ENCODE results near the gene CFAP46.

CFAP46 gene

GRCh38 chr10:132836248-132836831, 106.0 kb downstream of the CFAP46 start:
- Histone ChIP-seq H2AFZ (ENCODE audit: low read depth, low read length) (no peak overlapping the region), H3K27ac (ENCODE audit: low read length) (no peak overlapping the region), H3K4me3 (ENCODE audit: low read depth in 1 of 2, low read length in 2 of 2) (no peak overlapping the region), H3K27me3 (ENCODE audit: insufficient read depth, low read length, poor library complexity) (no peaks in the 10 kb centered on the region), H3K9me3 (ENCODE audit: insufficient read depth, low read length, severe bottlenecking) (no peaks in the 10 kb centered on the region), H3K79me2 (ENCODE audit: insufficient read depth, low read length) (no peaks in the 10 kb centered on the region), H3K9ac (ENCODE audit: low read depth, low read length) (no peak overlapping the region), H4K20me1 (ENCODE audit: insufficient read depth, low read length) (peaks cover 6% of the 10 kb centered on the region; the same call in 1 of the 2 replicates), H3K4me1 (ENCODE audit: insufficient read depth, low read length) (no peaks in the 10 kb centered on the region), H3K36me3 (ENCODE audit: insufficient read depth, low read length) (no peaks in the 10 kb centered on the region), H3K4me2 (ENCODE audit: insufficient read depth, low read length) (no peak overlapping the region)
- TF ChIP-seq EZH2 (IDR thresholded peaks at IDR 0.05; ENCODE audit: borderline replicate concordance, low read depth, low read length, severe bottlenecking) (no peak), CTCF (IDR thresholded peaks at IDR 0.05; ENCODE audit: borderline replicate concordance, extremely low read depth, low read length, poor library complexity, severe bottlenecking) (no peak)
- no peak for ATAC-seq (ENCODE audit: insufficient read depth, low read depth)
- DNase-seq = no peak

DNA sequence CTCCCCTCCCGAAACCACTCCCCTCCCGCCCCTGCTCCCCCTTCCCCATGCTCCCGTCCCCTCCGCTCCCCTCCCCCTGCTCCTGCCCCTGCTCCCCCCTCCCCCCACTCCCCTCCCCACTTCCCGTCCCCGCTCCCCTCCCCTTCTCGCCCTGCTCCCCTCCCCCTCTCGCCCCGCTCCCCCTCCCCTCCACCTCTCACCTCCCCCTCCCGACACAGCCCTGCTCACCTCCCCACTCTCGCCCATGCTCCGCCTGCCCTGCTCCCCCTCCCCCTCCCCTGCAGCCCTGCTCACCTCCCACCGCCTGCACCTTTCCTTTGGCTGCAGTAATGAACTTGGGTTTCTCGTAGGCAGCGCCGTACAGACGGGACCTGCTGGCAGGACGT, 106.5 kb downstream of the CFAP46 start:
- no peaks in the 10 kb centered on the region for H3K79me2 ChIP-seq (ENCODE audit: insufficient read depth, low read length)
- peaks cover 6% of the 10 kb centered on the region; the same call in 1 of the 2 replicates for H4K20me1 ChIP-seq (ENCODE audit: insufficient read depth, low read length)
- no peak for DNase-seq
- no peak overlapping the region for H3K4me2 ChIP-seq (ENCODE audit: insufficient read depth, low read length)
- H3K4me3 ChIP-seq (ENCODE audit: low read depth in 1 of 2, low read length in 2 of 2) = no peak overlapping the region
- H3K27ac ChIP-seq (ENCODE audit: low read length) = no peak overlapping the region
- no peak for ATAC-seq (ENCODE audit: insufficient read depth, low read depth)
- H3K36me3 ChIP-seq (ENCODE audit: insufficient read depth, low read length) = no peaks in the 10 kb centered on the region
- no peaks in the 10 kb centered on the region for H3K27me3 ChIP-seq (ENCODE audit: insufficient read depth, low read length, poor library complexity)
- no peak overlapping the region for H2AFZ ChIP-seq (ENCODE audit: low read depth, low read length)
- H3K9me3 ChIP-seq (ENCODE audit: insufficient read depth, low read length, severe bottlenecking) = no peaks in the 10 kb centered on the region
- TF ChIP-seq CTCF (IDR thresholded peaks at IDR 0.05; ENCODE audit: borderline replicate concordance, extremely low read depth, low read length, poor library complexity, severe bottlenecking) = no peak
- no peak for TF ChIP-seq EZH2 (IDR thresholded peaks at IDR 0.05; ENCODE audit: borderline replicate concordance, low read depth, low read length, severe bottlenecking)
- H3K9ac ChIP-seq (ENCODE audit: low read depth, low read length) = no peak overlapping the region
- no peaks in the 10 kb centered on the region for H3K4me1 ChIP-seq (ENCODE audit: insufficient read depth, low read length)

DNA sequence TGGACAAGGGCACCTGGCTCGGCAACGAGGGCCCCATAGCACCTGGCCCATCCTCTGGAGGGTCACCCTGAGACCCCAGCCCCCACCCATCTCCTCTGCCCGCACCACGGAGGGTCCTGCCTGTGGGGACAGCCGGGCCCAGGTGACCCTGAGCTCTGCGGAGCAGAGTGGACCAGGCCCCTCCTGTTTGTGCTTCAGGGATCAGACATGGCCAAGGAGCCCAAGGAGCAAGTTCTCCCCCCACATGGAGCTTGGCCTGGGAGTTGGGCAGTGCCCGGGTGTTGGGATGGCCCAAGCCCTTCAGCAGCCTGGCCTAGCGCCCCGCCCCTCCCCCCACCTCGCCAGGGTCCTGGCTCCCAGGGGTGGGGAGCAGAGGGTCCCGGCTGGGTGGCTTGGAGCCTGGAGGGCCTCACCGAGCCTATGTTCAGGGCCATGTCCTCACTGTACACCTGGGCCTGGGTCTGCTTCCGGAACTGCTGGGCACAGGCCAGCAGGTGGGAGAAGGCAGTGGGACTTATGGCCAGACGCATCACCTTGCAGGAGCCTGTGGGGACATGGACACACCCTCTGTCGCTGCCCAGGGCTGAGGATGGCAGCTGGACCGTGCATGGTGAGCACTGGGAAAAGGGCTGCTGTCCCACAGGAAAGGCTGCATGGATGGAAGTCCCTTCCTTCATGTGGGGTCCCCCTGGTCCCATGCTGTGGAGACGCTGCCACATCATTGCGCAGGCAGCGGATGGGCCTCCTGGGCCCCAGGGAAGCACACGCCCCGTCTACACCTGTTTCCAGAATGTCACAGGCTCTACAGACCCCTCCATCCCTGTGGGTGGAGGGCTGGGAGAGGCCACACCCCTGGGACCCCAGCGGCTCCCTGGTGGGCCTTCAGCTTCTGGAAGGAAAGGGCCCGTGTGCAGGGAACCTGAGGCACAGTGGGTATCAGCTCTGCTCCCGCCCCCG, 107.2 kb downstream of the CFAP46 start:
- Histone ChIP-seq H3K36me3 (ENCODE audit: insufficient read depth, low read length) (no peaks in the 10 kb centered on the region), H3K9ac (ENCODE audit: low read depth, low read length) (no peak overlapping the region), H3K4me3 (ENCODE audit: low read depth in 1 of 2, low read length in 2 of 2) (no peak overlapping the region), H4K20me1 (ENCODE audit: insufficient read depth, low read length) (peaks cover 6% of the 10 kb centered on the region; the same call in 1 of the 2 replicates), H2AFZ (ENCODE audit: low read depth, low read length) (no peak overlapping the region), H3K27me3 (ENCODE audit: insufficient read depth, low read length, poor library complexity) (no peaks in the 10 kb centered on the region), H3K27ac (ENCODE audit: low read length) (no peak overlapping the region), H3K4me2 (ENCODE audit: insufficient read depth, low read length) (no peak overlapping the region), H3K9me3 (ENCODE audit: insufficient read depth, low read length, severe bottlenecking) (no peaks in the 10 kb centered on the region), H3K4me1 (ENCODE audit: insufficient read depth, low read length) (no peaks in the 10 kb centered on the region), H3K79me2 (ENCODE audit: insufficient read depth, low read length) (no peaks in the 10 kb centered on the region)
- TF ChIP-seq CTCF (IDR thresholded peaks at IDR 0.05; ENCODE audit: borderline replicate concordance, extremely low read depth, low read length, poor library complexity, severe bottlenecking) (no peak), EZH2 (IDR thresholded peaks at IDR 0.05; ENCODE audit: borderline replicate concordance, low read depth, low read length, severe bottlenecking) (no peak)
- no peak for DNase-seq
- no peak for ATAC-seq (ENCODE audit: insufficient read depth, low read depth)
